ENCODE data around the gene GAS5. TPM values are rescaled to one million over a fixed set of nuclear protein-coding genes. Genes with fewer than 3 reads are reported as not detected.
A peak's percentile ranks its signal among the peaks of the same experiment; 100 is the strongest.

The GAS5 gene
- total and polyA plus RNA-seq, 9 of the 15 experiments (the other 6 are each of a cell fraction or from before 2014, with no cell fraction given), result 565 to 1,860 (median 1,006) TPM

GRCh38 chr1:173857363-173857917 lies 10.3 kb downstream of the GAS5 start:
- Histone ChIP-seq H3K4me3 (no peak overlapping the region), H3K27me3 (ENCODE audit: control insufficient read depth in 2 of 2, insufficient read depth in 2 of 2, low read length in 2 of 2) (no peaks in the 10 kb centered on the region), H3K9ac (ENCODE audit: insufficient read depth in 1 of 2, low read depth in 2 of 2, low read length in 2 of 2) (no peak overlapping the region), H3K79me2 (ENCODE audit: control insufficient read depth, insufficient read depth, low read length) (no peaks in the 10 kb centered on the region), H4K20me1 (replicated peaks; ENCODE audit: control insufficient read depth, insufficient read depth, low read length) (no peaks in the 10 kb centered on the region), H3K4me2 (ENCODE audit: insufficient read depth, low read length) (no peak overlapping the region), H3K27ac (ENCODE audit: extremely low read depth, low read depth, low read length) (no peak overlapping the region), H3K9me3 (replicated peaks; ENCODE audit: control insufficient read depth, insufficient read depth, low read depth, low read length) (no peaks in the 10 kb centered on the region), H2AFZ (ENCODE audit: low read depth, low read length) (no peak overlapping the region), H3K36me3 (ENCODE audit: control insufficient read depth, insufficient read depth, low read length) (peaks cover 68% of the 10 kb centered on the region), H3K4me1 (replicated peaks in 1 of 2; ENCODE audit: control insufficient read depth in 2 of 2, insufficient read depth in 2 of 2, low read length in 2 of 2) (no peaks in the 10 kb centered on the region), H3K9me1 (ENCODE audit: control insufficient read depth, insufficient read depth, low read length) (no peaks in the 10 kb centered on the region)
- peak in 1 of 4 experiments; percentile 8 for DNase-seq (ENCODE audit: extremely low read depth in 1 of 4, low spot score in 3 of 4)
- ChIA-PET POLR2A (interaction anchor here (0.8 to 10.4 kb wide), 6 partner anchors 7 to 33 kb away, joined by 3 to 183 read pairs (median 6); partner anchors contain the start of genes DARS2, GAS5 and ZBTB37), CTCF (ENCODE audit: low intra/inter-chr PET ratio) (no interaction called here)
- no peak for ATAC-seq
- in situ Hi-C loops (cut with MboI) (no loop called here), intact Hi-C loops (cut with micrococcal nuclease) (no loop called here)
- no TSS peak for BruUV-seq (replicated peaks)
- WGBS (ENCODE audit: insufficient coverage, low coverage, missing lambda C conversion rate), result 73% methylated on average over 4 of the region's 4 CpGs
- FAIRE-seq, result no peak
- TF ChIP-seq SPI1 (IDR thresholded peaks at IDR 0.05; ENCODE audit: borderline replicate concordance, low read depth, low read length) (no peak), KDM4B (IDR thresholded peaks at IDR 0.05; ENCODE audit: borderline replicate concordance in 2 of 2, low read depth in 1 of 2) (no peak), CBX8 (IDR thresholded peaks at IDR 0.05; ENCODE audit: borderline replicate concordance, extremely low read depth, low read depth, low read length, poor library complexity, severe bottlenecking) (no peak), HMGN3 (IDR thresholded peaks at IDR 0.05; ENCODE audit: borderline replicate concordance, extremely low read depth, insufficient read length, low read depth, low read length) (no peak), ZNF318 (IDR thresholded peaks at IDR 0.05; ENCODE audit: borderline replicate concordance in 1 of 2, low read depth in 1 of 2) (no peak), ATF3 (IDR thresholded peaks at IDR 0.05) (no peak), ATF3 (CRISPR knock-in tag; conservative IDR thresholded peaks at IDR 0.05) (no peak), POLR2B (IDR thresholded peaks at IDR 0.05; ENCODE audit: low read depth, partially characterized antibody) (no peak), TEAD4 (IDR thresholded peaks at IDR 0.05; ENCODE audit: low read length) (no peak), TEAD4 (CRISPR knock-in tag; IDR thresholded peaks at IDR 0.05; ENCODE audit: borderline replicate concordance) (no peak), TGIF2 (CRISPR knock-in tag; IDR thresholded peaks at IDR 0.05) (no peak), NR2C2 (CRISPR knock-in tag; IDR thresholded peaks at IDR 0.05) (no peak), NR2C2 (tag; IDR thresholded peaks at IDR 0.05) (peak; percentile 12; the same call in 1 of the 2 replicates)
